Right ventricle myocardium inferior (tissue), 1 donor: ENCODE measurements around the gene OGT. TPM values are rescaled to one million over a fixed set of nuclear protein-coding genes. Genes with fewer than 3 reads are reported as not detected.
"Not testable (repeated sequence)": the region's sequence is repeated elsewhere in the genome, so short reads cannot be mapped to it uniquely, and the experiment has no call there.

Experiments used
- ATAC-seq: fragments of 200-7000 bp; cut with Tn5 transposase; one replicate; pipeline ENCODE4 v1.9.1; 2020; ENCODE audit warnings: mild to moderate bottlenecking, moderate library complexity
- DNase-seq: peaks from one replicate; pipeline ENCODE4 v3.0.0; 2021; ENCODE audit errors: missing footprints
- intact Hi-C: fragments of 100-400 bp; cut with DNase I; formaldehyde crosslinking; loops from one replicate; pipeline ENCODE4 v1.11.0; 2022
- total RNA-seq: library from RNA; stranded (reverse); fragmentation: NEBNext Ultra II Directional; extraction: Animal tissue kit (Norgen Biotek cat#: 25700); gene quantifications from one replicate; pipeline ENCODE4 v1.2.1, GENCODE V29; 2021
- donor health status: DM: no; HTN: yes; CAD: no; lungs with severe emphysema.

OGT gene
- total RNA-seq, 1 donor from 2014 or later, result 78.6 TPM

DNA sequence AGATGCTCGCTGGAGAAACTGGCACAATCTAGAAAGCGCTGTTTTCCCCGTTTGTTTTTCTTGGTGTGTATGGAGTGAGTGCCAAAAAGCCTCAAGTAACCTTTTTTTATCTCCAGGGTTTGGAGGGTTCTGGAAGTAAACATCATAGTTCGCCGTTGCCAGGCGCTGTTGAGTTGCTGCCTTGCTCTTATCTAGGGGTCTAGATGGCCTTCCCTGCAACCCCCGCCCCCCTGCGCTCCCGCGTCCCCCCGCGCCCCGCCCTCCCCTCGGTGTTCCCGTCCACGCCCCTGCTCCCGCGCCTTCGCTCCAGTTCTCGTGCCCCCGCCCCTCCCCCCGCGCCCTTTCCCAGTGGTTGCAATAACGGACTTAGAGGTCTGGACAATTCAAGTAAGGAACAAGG, 44.8 kb downstream of the OGT start:
- intact Hi-C loops, result loop anchor here (5.0 kb wide), 1 partner anchor 75 kb away; no protein-coding TSS in a partner anchor
- DNase-seq (no peak), ATAC-seq (peak; percentile 68)

DNA sequence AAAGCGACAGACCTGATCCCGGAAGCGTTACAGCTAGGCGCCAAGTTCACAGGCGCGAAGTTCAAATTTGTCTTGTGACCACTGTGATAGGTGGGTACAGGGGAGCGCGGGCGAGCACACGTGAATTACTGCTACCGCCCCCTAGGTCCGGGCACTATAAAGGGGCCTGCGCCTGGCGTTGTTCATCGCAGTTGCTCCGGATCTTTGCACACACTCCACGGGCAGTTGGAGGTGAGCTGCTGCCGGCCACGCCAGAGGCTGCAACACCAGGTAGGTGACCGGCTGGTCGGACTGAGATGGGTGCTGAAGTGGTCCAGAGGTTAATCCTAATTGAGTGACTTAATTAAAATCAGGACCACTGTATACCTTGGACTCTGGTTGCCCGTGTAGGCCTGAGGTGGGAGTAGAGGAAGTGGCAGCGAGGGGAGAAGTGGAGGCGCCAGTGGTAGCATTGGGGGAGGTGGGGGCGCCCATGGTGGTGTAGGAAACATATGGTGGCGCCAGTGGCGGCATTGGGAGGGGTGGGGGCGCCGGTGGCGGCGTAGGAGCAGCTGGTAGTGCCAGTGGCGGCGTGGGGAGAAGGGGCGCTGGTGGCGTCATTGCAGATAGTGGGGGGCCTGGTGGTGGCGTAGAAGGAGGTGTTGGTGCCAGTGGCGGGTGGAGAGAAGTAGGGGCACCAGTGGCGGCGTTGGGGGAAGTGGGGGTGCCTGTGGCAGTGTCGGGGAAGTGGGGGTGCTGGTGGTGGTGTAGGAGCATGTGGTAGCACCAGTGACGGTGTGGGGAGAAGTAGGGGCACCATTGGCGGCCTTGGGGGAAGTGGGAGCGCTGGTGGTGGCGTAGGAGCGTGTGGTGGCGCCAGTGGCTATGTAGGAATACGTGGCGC, 45.6 kb downstream of the OGT start, which contains the start of gene GCNA:
GCNA (plus strand) TSS at position 185 of the 883 bp plus-strand sequence. CDS start 2,385 bp downstream, outside the sequence.
- intact Hi-C loops, result loop anchor here (5.0 kb wide), 1 partner anchor 74 kb away; no protein-coding TSS in a partner anchor
- DNase-seq (no peak), ATAC-seq (no peak)

DNA sequence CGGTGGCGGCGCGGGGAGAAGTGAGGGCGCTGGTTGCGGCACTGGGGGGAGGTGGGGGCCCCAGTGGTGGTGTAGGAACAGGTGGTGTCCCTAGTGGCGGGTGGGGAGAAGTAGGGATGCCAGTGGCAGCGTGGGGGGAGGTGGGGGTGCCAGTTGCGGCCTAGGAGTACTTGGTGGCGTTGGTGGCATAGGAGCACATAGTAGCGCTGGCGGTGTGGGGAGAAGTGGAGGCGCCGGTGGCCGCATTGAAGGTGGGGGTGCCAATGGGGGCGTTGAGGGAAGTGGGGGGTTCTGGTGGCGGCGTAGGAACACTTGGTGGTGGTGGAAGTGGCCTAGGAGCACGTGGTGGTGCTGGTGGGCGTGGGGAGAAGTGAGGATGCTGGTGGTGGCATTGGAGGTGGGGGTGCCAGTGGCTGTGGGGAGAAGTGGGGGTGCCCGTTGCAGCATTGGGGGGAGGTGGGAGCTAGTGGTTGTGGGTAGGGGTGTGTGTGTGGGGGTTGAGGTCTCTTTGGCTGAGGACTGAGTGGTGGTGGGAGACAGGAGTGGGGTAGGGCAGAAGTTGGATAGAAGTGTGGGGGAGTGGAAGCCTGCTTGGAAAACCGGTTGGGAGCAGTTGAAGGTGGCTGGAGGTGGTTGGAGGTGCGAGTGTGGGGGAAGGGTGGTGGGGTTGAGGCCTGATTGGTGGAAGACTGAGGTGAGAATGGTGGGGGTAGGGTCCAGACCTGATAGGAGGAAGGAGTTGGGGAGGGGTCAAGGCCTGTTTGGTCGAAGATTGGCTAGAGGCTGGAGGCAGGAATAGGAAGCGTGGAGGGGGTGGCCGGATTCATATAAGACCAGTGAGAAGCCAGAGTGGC, 46.5 kb downstream of the OGT start:
- ATAC-seq (no peak), DNase-seq (no peak)
- intact Hi-C loops, result loop anchor here (5.0 kb wide), 1 partner anchor 73 kb away; no protein-coding TSS in a partner anchor

DNA sequence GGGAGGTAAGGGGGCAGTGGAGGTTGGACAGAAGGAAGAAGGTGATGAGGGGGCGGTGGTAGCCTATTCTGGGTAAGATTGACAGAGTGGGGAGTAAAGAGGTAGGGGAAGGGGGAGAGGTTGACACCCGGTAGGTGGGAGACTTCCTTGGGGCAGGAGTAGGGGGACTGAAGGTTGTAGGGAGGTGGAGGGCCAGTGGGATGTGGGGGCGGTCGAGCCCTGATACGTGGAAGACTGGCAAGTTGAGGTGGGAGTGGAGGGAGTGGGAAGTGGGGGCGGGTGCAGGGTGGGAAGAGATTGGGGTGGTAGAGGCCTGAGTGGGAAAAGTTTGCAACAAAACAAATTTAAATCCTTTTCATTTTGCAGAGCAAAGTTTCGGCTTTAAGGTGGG, 47.1 kb downstream of the OGT start:
- intact Hi-C loops, result loop anchor here (5.0 to 10.0 kb wide), 2 partner anchors 55 to 72 kb away; no protein-coding TSS in a partner anchor
- ATAC-seq, result no peak
- DNase-seq, result no peak

DNA sequence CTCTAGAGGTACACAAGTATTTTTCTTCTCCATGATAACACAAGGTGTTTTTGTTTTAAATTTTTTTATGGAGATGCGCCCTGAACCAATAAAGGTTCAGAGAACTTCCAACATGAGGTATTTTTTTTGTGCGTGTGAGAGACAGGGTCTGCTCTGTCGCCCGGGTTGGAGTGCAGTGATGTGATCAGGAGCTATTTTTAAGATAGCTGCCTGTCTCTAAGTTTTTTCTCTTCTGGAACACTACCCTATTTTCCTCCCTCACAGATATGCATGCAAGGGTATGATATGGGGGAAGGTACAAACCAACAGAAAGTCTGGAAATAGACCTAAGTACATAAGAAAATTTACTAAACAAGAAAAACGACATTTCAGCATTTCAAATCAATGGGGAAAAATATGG, 48.3 kb downstream of the OGT start:
- DNase-seq, result no peak
- ATAC-seq, result peak; percentile 54
- intact Hi-C loops, result loop anchor here (10.0 kb wide), 1 partner anchor 54 kb away; no protein-coding TSS in a partner anchor

DNA sequence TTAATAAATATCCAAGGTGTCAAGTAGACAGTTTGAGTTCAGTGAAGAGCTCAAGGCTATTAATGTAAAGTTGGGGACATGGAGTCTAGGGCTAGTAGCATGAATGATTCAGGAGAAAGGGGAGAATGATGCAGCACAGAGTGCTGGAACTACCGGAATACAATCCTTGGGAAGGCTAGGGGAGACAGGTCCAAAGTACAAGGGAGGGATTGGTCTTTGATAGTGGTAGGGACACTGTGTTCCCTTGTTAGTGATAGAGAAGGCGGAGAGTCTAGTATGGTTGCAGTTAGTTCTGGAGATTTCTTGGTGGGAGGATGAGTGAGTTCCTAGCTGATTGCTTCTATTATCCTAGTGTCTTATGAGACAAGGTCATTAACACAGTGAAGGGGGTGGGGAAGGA, 54.0 kb downstream of the OGT start:
- DNase-seq (no peak), ATAC-seq (no peak)
- intact Hi-C loops, result loop anchor here (10.0 kb wide), 1 partner anchor 48 kb away; no protein-coding TSS in a partner anchor

DNA sequence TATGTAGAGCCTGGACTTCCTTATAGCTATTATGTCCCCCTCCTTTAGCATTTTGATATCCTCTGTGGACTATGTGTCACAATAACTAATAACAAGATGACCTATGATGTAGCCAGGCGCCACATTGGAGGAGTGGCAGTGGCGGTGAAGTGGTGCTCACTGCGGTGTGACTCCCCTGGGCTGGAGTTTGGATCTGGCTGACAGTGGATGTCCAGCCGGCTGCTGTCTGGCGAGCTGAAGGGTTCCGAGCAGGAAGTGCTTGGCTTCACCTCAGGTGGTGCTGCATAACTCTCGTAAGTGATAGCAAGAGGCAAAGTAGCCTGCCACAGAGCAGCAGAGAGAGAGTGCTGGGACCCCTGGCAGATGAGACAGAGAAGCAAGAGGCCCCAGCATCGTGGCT, 60.3 kb downstream of the OGT start:
- intact Hi-C loops, DNase-seq, ATAC-seq: not testable (repeated sequence)

DNA sequence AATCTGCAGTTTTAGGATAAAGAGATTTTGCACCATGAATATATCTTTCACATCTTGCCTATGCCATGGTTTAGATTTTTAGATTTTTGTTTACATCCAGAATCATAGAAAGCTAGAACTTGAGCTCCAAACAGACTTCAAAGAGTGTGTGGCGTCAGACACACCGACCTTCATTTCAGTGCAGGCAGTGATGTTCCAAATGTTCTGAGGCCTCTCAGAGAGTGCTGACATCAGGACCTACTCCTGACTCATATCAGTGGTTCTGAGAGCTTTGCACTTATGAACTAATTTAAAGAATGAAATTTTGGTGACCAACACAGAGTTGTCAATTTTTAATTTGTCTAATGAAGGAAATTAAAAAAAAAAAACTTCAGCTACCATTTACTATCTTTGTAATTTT, 67.1 kb downstream of the OGT start:
- intact Hi-C loops, result no loop called here
- ATAC-seq (no peak), DNase-seq (no peak)

DNA sequence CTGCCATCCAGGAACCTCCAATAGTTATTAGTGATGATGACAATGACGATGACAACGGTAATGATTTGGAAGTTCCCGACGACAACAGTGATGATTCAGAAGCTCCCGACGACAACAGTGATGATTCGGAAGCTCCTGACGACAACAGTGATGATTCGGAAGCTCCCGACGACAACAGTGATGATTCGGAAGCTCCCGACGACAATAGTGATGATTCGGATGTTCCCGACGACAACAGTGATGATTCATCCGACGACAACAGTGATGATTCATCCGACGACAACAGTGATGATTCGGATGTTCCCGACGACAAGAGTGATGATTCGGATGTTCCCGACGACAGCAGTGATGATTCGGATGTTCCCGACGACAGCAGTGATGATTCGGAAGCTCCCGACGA, 70.7 kb downstream of the OGT start:
- DNase-seq, result no peak
- ATAC-seq, result no peak
- intact Hi-C loops, result no loop called here

DNA sequence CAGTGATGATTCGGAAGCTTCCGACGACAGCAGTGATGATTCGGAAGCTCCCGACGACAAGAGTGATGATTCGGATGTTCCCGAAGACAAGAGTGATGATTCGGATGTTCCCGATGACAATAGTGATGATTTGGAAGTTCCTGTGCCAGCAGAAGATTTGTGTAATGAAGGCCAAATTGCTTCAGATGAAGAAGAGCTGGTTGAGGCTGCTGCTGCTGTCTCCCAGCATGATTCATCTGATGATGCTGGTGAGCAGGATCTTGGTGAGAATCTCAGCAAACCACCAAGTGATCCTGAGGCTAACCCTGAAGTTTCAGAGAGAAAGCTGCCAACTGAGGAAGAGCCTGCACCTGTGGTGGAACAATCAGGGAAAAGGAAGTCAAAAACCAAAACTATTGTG, 71.2 kb downstream of the OGT start:
- no peak for DNase-seq
- intact Hi-C loops, result no loop called here
- ATAC-seq, result no peak

DNA sequence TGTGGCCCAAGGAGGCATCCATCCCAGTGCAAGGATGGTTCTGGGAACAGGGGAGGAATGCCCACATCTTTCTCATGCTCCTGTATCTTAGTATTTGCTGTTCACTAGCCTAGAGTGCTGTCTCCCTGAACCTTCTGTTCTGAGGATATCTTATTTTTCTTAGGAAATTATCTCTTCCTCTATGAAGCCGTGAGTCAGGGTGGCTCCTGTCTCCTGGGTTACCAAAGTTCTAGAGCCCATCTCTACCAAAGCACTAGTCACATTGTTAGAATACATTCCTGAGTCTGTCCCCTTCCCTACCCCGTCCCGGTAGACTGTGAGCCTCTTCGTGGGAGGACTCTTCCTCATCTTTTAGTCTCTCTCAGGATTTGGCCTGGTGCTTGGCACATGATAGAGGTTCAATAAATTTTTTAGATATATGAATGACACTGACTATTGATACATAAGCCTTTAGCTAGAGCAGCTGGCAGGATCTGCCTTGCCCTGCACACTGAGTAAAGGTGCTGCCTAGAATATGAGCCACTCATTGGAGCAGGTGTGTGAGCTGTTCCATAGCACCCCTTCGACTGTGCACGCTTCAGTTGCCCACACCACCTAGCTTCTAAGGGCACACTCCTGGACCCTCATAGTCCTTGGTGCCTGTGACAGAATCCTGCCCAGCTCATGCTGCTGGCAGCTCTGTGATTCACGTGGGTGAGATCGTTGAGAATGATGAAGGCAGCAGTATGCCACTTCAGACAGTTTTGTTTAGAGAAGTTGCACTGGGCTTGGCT, 72.1 kb downstream of the OGT start:
- no peak for ATAC-seq
- intact Hi-C loops, result no loop called here
- no peak for DNase-seq

DNA sequence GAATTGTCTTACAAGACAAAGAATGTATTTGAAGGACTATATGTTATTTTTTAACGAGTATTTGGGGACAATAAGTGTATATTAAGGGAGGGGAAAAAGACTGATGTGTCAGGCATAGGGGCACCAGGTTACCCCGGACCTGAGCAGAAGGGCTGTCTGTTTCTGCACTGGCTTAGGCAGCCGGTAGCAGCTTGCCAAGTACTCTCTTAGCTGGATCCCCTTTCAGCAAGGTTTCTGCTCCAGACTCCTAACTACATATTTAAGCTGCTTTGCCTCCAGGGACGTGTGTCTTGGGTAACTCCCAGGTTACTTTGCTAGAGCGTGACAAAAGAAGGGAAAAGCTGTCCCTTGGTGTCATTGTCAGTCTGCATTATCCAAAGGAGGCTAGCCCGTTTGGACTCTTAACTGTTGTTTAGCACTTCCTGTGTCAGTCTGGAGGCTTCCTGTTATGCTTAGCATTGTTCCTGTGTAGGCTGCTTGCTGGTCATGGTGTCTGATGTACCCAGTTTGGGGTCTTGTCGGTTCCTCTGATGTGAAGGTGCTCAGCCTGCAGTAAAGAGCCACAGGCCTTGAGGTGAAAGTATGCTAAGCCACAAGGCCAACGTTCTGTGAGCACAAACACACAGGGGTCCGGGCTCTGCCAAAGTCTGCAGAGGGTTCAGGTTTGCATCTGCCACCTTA, 73.8 kb downstream of the OGT start:
- intact Hi-C loops, result no loop called here
- DNase-seq (no peak), ATAC-seq (no peak)

DNA sequence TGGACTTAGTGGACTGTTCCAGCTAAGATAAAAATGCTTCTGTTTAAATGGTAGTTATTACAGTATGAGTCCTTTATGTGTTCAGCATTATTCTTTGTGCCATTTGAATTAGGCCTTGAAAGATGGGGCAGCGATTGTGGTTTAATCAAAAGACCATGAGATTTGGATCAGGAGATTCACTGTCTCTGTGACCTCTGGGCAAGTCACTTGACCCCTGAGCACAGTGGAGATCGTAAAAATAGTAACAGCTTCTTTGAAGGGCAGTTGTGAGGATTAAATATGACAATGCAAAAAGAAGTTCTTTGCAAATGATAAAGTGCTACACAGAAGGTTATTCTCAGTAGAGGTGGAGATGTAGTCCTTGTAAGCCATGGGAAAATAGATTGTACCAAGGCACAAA, 74.6 kb downstream of the OGT start:
- intact Hi-C loops, result no loop called here
- ATAC-seq (no peak), DNase-seq (no peak)

DNA sequence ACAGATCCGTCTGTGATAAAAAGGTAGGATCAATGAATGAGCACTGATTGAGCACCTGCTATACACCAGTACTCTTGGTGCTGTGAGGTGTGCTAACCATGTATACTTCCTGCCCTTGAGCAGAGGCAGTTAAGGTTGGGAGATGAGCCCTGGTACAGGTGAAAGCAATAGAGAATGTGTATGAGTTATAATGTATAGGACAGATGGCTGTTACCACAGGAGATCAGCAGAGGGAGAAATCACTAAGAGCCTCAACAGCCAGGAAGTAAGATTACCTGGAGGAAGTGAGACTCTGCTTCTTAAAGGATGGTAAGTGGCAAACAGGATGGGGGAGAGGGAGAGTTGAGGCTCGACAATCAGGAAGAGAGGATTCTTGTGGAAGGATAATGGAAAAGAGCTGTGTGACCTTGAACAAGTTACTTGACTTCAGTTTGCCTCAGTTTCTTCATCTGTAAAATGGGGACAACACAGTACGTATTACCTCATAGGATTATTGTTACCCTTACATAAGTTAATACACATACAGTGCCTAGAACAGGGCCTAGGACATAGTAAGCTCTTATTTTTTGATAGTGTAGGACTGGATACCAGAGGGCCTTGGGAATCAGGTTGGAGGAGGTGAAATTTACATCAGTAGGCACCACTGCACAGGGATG, 76.3 kb downstream of the OGT start:
- ATAC-seq (no peak), DNase-seq (no peak)
- intact Hi-C loops, result no loop called here

DNA sequence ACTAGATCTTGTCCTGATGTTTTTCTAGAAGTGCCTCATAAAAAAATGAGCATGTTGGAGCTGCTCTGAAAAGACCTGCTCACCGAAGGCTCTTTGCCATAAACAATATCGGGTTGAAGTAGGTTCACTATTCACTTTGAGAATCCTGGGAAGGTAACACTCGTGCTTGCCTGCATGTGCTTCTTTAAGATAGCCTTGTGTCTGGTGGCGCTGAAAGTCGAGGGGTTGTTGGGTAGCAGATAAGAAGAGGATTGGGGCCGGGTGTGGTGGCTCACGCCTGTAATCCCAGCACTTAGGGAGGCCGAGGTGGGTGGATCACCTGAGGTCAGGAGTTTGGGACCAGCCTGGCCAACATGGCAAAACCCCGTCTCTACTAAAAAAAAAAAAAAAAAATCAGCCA, 78.8 kb downstream of the OGT start:
- ATAC-seq, intact Hi-C loops, DNase-seq: not testable (repeated sequence)

DNA sequence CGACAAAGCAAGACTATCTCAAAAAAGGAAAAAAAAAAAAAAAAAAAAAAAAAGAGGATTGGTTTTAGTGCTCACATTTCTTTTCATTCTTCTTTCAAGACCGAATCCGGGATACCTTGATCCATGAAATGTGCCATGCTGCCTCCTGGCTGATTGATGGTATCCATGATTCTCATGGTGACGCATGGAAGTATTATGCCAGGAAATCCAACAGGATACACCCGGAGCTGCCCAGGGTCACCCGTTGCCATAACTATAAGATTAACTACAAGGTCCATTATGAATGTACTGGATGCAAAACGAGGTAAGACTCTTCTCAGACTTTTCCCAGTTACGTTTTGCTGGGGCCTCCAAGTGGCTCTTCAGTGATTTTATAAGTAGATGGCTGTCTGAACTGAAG, 79.4 kb downstream of the OGT start:
- DNase-seq (no peak), ATAC-seq (no peak)
- intact Hi-C loops, result no loop called here

DNA sequence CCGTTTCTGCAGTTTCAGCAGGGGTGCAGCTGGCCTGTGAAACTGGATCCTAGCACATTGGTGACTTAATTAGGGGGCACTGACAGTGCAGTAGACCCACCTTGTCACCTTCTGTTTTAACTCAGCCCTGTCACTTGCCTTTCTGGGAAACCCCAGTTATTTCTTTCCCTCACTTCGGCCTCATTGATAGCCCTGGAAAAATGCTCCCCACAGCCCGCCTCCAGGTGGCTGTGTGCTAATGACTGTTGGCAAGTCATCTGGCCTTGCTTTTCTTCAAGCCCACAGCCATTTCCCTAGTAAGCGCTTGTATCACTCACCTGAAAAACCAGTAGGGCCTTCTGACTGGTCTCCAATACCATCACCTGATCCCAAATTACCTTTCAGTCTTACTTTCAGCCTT, 82.2 kb downstream of the OGT start:
- intact Hi-C loops, result no loop called here
- DNase-seq, result no peak
- no peak for ATAC-seq

DNA sequence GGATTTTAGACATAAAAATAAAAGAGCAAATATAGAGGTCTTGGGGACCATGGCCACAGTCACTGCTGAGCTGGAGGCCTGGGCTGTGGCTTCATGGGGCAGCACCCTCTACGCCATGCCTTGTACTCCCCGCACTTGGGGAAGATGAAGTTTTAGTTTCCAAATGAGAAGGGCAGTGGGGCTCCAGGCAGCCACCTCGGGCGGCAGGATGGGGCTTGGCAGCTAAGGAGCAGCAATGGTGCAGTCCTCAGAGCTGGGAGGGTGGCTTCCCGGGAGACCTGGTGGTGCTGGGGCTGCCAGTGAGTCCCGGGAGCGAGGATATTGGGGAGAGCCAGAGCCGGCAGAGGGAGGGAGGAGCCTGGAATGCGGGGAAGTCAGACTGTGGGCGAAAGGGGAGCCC, 83.0 kb downstream of the OGT start:
- DNase-seq (no peak), ATAC-seq (no peak)
- intact Hi-C loops, result no loop called here
